Stimulated activated naive CD8-positive, alpha-beta T cell treated with anti-CD3 and anti-CD28 coated beads, Interleukin-15, amount 100 ng/mL, for 72 hours (primary cell): Measurements from ENCODE around the gene THOC5.
A peak's percentile ranks its signal among the peaks of the same experiment; 100 is the strongest.

Experiments
- ATAC-seq: fragments of 150-1000 bp; cut with Tn5 transposase; 2 replicates; pipeline ENCODE4 v1.10.0; 2021; ENCODE audit warnings: mild to moderate bottlenecking, moderate library complexity
- DNase-seq, 2 donors: peaks; one replicate each; pipeline ENCODE4 v3.0.0; 2021 to 2022
- H3K27ac Mint-ChIP-seq, 2 donors: one replicate each; pipeline ENCODE4 v1.8.0; 2022; ENCODE audit warnings: mild to moderate bottlenecking in 2 of 2, mixed read lengths in 2 of 2, moderate library complexity in 2 of 2
- H3K27me3 Mint-ChIP-seq: one replicate; pipeline ENCODE4 v1.8.0; 2022; ENCODE audit warnings: mixed read lengths
- H3K4me1 Mint-ChIP-seq: one replicate; pipeline ENCODE4 v1.8.0; 2022; ENCODE audit warnings: mild to moderate bottlenecking, mixed read lengths
- H3K4me3 Mint-ChIP-seq, 2 donors: one replicate each; pipeline ENCODE4 v1.8.0; 2022; ENCODE audit warnings: mild to moderate bottlenecking in 2 of 2, mixed read lengths in 2 of 2, moderate library complexity in 1 of 2
- H3K9me3 Mint-ChIP-seq, 2 donors: one replicate each; pipeline ENCODE4 v1.8.0; 2022; ENCODE audit warnings: mixed read lengths in 2 of 2

Gene THOC5

GRCh38 chr22:29476116-29476515, 77.4 kb downstream of the THOC5 start:
- no peak overlapping the region for H3K27ac Mint-ChIP-seq
- H3K27me3 Mint-ChIP-seq, result peaks cover 90% of the 10 kb centered on the region
- ATAC-seq, result no peak
- H3K4me1 Mint-ChIP-seq, result peaks cover 18% of the 10 kb centered on the region
- H3K4me3 Mint-ChIP-seq, result no peak overlapping the region
- DNase-seq, result no peak
- H3K9me3 Mint-ChIP-seq, result no peaks in the 10 kb centered on the region

GRCh38 chr22:29475550-29475949, 78.0 kb downstream of the THOC5 start:
- DNase-seq (no peak), ATAC-seq (no peak)
- no peak overlapping the region for H3K27ac Mint-ChIP-seq
- peaks cover 89% of the 10 kb centered on the region for H3K27me3 Mint-ChIP-seq
- no peaks in the 10 kb centered on the region for H3K9me3 Mint-ChIP-seq
- H3K4me1 Mint-ChIP-seq, result peaks cover 17% of the 10 kb centered on the region
- no peak overlapping the region for H3K4me3 Mint-ChIP-seq

- Mint-ChIP-seq H3K9me3 (no peaks in the 10 kb centered on the region), H3K4me1 (peaks cover 5% of the 10 kb centered on the region), H3K4me3 (no peak overlapping the region), H3K27me3 (peaks cover 79% of the 10 kb centered on the region), H3K27ac (no peak overlapping the region)
- no peak for DNase-seq
- ATAC-seq, result no peak
These were observed 80.6 kb downstream of the THOC5 start for GRCh38 chr22:29473001-29473400.

- H3K27ac Mint-ChIP-seq, result no peak overlapping the region
These were observed 83.2 kb downstream of the THOC5 start for GRCh38 chr22:29470159-29470855.

GRCh38 chr22:29469755-29470154, 83.8 kb downstream of the THOC5 start:
- ATAC-seq (no peak), DNase-seq (no peak)
- H3K27ac Mint-ChIP-seq, result no peak overlapping the region
- H3K9me3 Mint-ChIP-seq, result no peaks in the 10 kb centered on the region
- H3K27me3 Mint-ChIP-seq, result peaks cover 53% of the 10 kb centered on the region
- H3K4me3 Mint-ChIP-seq, result peak overlapping the region; percentile 56 to 67
- H3K4me1 Mint-ChIP-seq, result peaks cover 5% of the 10 kb centered on the region

More at GRCh38 chr22:29470159-29470855, 83.2 kb downstream of the THOC5 start:
- ATAC-seq, result peak; percentile 96
- Mint-ChIP-seq H3K4me3 (peak overlapping the region; percentile 56 to 67), H3K27me3 (peaks cover 53% of the 10 kb centered on the region), H3K9me3 (no peaks in the 10 kb centered on the region), H3K4me1 (peaks cover 5% of the 10 kb centered on the region)
- DNase-seq, result peak; percentile 70 to 74

- no peaks in the 10 kb centered on the region for H3K9me3 Mint-ChIP-seq
- H3K4me1 Mint-ChIP-seq, result no peaks in the 10 kb centered on the region
- DNase-seq, result no peak
- no peak for ATAC-seq
- no peak overlapping the region for H3K4me3 Mint-ChIP-seq
- peak overlapping the region in 1 of 2 donors; percentile 52 for H3K27ac Mint-ChIP-seq
- H3K27me3 Mint-ChIP-seq, result peaks cover 9% of the 10 kb centered on the region
These were observed 89.0 kb downstream of the THOC5 start for GRCh38 chr22:29464581-29464980.

- DNase-seq (no peak), ATAC-seq (no peak)
- Mint-ChIP-seq H3K4me1 (no peaks in the 10 kb centered on the region), H3K27ac (no peak overlapping the region), H3K27me3 (peaks cover under 1% of the 10 kb centered on the region), H3K9me3 (no peaks in the 10 kb centered on the region), H3K4me3 (no peak overlapping the region)
These were observed 89.9 kb downstream of the THOC5 start for GRCh38 chr22:29463629-29464028.

GRCh38 chr22:29461263-29461662, 92.3 kb downstream of the THOC5 start:
- no peak overlapping the region for H3K4me3 Mint-ChIP-seq
- no peaks in the 10 kb centered on the region for H3K27me3 Mint-ChIP-seq
- ATAC-seq (no peak), DNase-seq (no peak)
- no peaks in the 10 kb centered on the region for H3K4me1 Mint-ChIP-seq
- H3K9me3 Mint-ChIP-seq, result no peaks in the 10 kb centered on the region
- no peak overlapping the region for H3K27ac Mint-ChIP-seq

- no peak overlapping the region for H3K4me3 Mint-ChIP-seq
- no peak overlapping the region for H3K27ac Mint-ChIP-seq
- ATAC-seq, result no peak
These were observed 93.8 kb downstream of the THOC5 start for GRCh38 chr22:29459773-29460172.

GRCh38 chr22:29458551-29458950, 95.0 kb downstream of the THOC5 start:
- H3K27ac Mint-ChIP-seq, result no peak overlapping the region
- H3K27me3 Mint-ChIP-seq, result no peaks in the 10 kb centered on the region
- DNase-seq (no peak), ATAC-seq (no peak)
- H3K4me1 Mint-ChIP-seq, result no peaks in the 10 kb centered on the region
- H3K4me3 Mint-ChIP-seq, result no peak overlapping the region
- no peaks in the 10 kb centered on the region for H3K9me3 Mint-ChIP-seq

More at GRCh38 chr22:29459773-29460172, 93.8 kb downstream of the THOC5 start:
- H3K27me3 Mint-ChIP-seq, result no peaks in the 10 kb centered on the region
- H3K4me1 Mint-ChIP-seq, result no peaks in the 10 kb centered on the region
- no peak for DNase-seq
- H3K9me3 Mint-ChIP-seq, result no peaks in the 10 kb centered on the region

- no peak overlapping the region for H3K27ac Mint-ChIP-seq
- no peaks in the 10 kb centered on the region for H3K9me3 Mint-ChIP-seq
- ATAC-seq, result peak; percentile 58
- no peak for DNase-seq
- no peaks in the 10 kb centered on the region for H3K4me1 Mint-ChIP-seq
- no peak overlapping the region for H3K4me3 Mint-ChIP-seq
- H3K27me3 Mint-ChIP-seq, result no peaks in the 10 kb centered on the region
These were observed 95.8 kb downstream of the THOC5 start for GRCh38 chr22:29457730-29458129.

GRCh38 chr22:29456211-29456671, 97.3 kb downstream of the THOC5 start:
- Mint-ChIP-seq H3K9me3 (no peaks in the 10 kb centered on the region), H3K4me1 (no peaks in the 10 kb centered on the region), H3K4me3 (no peak overlapping the region), H3K27ac (no peak overlapping the region), H3K27me3 (no peaks in the 10 kb centered on the region)
- no peak for DNase-seq
- no peak for ATAC-seq
